ENCODE results near the gene RIPPLY3.

RIPPLY3 gene

DNA sequence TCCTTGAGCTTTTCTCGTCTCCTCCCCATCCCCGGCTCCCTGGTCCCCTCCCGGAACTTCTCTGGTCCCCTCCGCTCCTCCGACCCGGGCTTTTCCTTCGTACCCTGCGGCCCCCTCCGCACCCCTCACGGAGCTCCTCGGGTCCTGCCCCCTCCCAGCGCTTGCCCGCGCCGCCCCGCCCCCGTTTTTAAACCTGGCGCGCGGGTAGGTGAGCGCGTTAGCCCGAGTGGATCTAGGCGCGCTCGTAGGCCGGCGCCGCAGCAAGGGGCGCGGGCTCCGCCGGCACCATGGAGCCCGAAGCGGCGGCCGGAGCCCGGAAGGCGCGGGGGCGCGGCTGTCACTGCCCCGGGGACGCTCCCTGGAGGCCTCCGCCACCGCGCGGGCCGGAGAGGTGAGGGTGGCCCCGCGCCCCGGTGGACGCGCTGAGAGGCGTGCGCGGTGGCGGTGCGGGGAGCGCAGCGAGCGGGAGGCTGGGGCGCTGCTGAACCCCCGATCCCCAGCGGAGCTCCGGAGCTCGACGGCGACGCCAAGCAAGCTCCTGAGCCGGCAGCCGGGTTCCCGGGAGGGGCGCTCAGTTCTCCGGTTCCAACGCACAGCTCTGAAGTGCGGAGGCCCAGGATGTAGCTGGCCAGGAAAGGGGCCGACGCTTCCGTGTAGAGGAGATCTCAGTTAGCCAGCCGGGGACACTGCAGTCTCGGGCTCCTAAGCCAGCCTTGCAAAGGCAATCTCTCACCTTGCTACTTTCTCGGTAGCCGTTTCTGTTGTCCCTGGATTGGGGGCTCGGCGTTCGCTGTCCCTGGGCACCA, at the start of gene RIPPLY3:
Gene RIPPLY3, plus strand, starts transcription at position 217 of the 806 bp plus-strand sequence. Its CDS starts 71 bp downstream, at position 288.
- TF ChIP-seq, protein P1, sequence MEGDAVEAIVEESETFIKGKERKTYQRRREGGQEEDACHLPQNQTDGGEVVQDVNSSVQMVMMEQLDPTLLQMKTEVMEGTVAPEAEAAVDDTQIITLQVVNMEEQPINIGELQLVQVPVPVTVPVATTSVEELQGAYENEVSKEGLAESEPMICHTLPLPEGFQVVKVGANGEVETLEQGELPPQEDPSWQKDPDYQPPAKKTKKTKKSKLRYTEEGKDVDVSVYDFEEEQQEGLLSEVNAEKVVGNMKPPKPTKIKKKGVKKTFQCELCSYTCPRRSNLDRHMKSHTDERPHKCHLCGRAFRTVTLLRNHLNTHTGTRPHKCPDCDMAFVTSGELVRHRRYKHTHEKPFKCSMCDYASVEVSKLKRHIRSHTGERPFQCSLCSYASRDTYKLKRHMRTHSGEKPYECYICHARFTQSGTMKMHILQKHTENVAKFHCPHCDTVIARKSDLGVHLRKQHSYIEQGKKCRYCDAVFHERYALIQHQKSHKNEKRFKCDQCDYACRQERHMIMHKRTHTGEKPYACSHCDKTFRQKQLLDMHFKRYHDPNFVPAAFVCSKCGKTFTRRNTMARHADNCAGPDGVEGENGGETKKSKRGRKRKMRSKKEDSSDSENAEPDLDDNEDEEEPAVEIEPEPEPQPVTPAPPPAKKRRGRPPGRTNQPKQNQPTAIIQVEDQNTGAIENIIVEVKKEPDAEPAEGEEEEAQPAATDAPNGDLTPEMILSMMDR (IDR thresholded peaks at IDR 0.05; ENCODE audit: control insufficient read depth, extremely low read depth, insufficient read depth): no peak
- DNase-seq (ENCODE audit: low read depth): no peak
- peak within 1 kb of the TSS; percentile 28 for H3K4me3 ChIP-seq (ENCODE audit: low read depth, low read length)

DNA sequence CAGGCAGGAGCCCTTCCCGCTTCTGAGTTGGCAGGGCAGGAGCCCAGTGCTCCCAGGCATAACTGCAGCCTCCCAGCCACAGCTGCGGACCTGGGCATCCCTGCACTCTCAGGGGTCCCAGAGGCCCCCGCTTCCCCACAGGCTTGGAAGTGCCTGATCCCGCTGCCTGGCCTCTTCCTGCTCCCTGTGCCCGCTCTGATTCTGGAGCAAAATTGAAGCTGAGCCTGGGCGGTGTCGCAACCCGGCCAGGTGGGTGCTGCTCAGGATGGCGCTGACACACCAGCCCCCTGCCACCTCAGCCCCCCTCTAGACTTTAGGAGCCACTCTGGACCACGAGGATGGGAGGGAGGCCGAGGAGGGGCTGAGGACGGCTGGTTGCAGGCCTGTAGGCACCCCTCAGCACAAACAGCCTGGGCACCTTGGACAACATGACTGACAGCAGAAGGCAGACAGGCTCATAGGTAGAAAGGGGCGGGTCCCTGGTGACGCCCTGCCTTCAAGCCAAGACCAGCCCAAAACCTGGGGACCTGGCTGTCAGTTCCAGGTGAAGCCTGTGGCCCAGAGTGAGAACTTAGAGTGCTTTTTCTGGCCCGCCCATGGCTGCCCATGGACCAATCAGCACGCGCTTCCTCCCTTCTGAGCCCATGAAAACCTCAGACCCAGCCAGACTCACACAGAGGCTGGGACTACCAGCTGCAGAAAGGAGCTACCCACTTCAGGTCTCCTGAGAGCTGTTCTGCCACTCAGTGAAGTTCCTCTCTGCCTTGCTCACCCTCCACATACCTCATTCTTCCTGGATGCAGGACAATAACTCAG, 47.3 kb upstream of the RIPPLY3 start:
- TF ChIP-seq, protein P1 (IDR thresholded peaks at IDR 0.05; ENCODE audit: control insufficient read depth, extremely low read depth, insufficient read depth): no peak
- H3K4me3 ChIP-seq (ENCODE audit: low read depth, low read length): no peak overlapping the region
- DNase-seq (ENCODE audit: low read depth): no peak

DNA sequence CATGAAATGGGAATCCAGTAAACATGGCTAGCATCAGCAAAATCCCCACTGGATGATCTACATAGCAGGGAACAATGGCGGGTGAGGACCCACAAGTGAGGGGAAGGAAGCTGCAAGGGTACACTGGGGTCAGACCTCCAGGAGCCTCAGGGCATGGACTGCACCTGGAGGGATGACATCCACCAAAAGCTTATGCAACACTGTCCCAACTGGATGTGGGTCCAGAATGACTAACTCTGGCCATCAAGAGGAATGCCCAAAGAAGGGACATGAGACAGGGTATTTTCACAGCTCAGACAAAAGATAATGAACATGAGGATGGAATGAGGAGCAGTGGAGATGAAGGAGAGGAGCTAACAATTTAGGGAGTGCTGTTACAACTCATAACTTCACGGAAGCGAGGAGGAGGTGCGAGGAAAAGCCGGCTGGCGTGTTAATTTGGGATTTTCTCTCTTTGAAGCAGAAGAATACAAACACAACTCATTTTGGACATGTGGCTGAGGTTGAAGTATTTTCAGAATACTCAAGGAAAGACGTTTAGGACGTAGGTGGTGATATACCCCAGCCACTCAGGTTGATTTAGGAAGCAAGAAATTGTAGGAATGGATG, 45.7 kb upstream of the RIPPLY3 start:
- TF ChIP-seq, protein P1 (IDR thresholded peaks at IDR 0.05; ENCODE audit: control insufficient read depth, extremely low read depth, insufficient read depth): no peak
- no peak overlapping the region for H3K4me3 ChIP-seq (ENCODE audit: low read depth, low read length)
- DNase-seq (ENCODE audit: low read depth): no peak

- H3K4me3 ChIP-seq (ENCODE audit: low read depth, low read length): no peak overlapping the region
- DNase-seq (ENCODE audit: low read depth): no peak
- TF ChIP-seq, protein P1 (IDR thresholded peaks at IDR 0.05; ENCODE audit: control insufficient read depth, extremely low read depth, insufficient read depth): no peak
These were observed 44.3 kb upstream of the RIPPLY3 start for GRCh38 chr21:36962098-36962780.

- TF ChIP-seq, protein P1 (IDR thresholded peaks at IDR 0.05; ENCODE audit: control insufficient read depth, extremely low read depth, insufficient read depth): no peak
- H3K4me3 ChIP-seq (ENCODE audit: low read depth, low read length): no peak overlapping the region
- no peak for DNase-seq (ENCODE audit: low read depth)
These were observed 42.1 kb upstream of the RIPPLY3 start for GRCh38 chr21:36964398-36964797.

Data from LNCaP clone FGC (cell line).